ENCODE data around the gene ANKRD30A. TPM values are rescaled to one million over a fixed set of nuclear protein-coding genes. Genes with fewer than 3 reads are reported as not detected.

The ANKRD30A gene
- total RNA-seq, 1 donor from 2014 or later, result not detected

GRCh38 chr10:37206132-37206531, 80.7 kb downstream of the ANKRD30A start:
- Histone ChIP-seq H3K27me3 (no peaks in the 10 kb centered on the region), H3K4me1 (no peaks in the 10 kb centered on the region), H3K27ac (no peak overlapping the region), H3K36me3 (no peaks in the 10 kb centered on the region), H3K4me3 (no peak overlapping the region), H3K9me3 (no peaks in the 10 kb centered on the region)
- TF ChIP-seq POLR2A (IDR thresholded peaks at IDR 0.05), result no peak
- no peak for DNase-seq (ENCODE audit: extremely low spot score in 2 of 2)
- intact Hi-C loops (cut with DNase I), result no loop called here

DNA sequence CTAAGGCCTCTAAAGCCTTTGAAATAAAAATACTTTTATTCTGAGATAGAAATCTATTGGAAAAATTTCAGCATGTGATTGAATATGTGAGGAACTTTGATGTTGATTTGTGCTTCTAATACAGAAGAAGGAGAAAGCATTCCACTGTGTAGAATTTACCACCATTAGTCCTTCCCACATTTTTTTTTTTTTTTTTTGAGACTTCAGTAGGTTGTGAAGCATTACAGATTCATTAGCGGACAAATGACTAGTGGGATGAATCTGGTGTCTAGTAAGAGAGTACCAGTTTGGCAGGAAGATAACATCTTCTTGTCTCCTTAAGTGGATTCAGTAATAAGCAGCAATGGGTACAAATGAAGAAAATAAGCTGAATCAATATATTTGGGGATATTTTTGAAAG, 95.5 kb downstream of the ANKRD30A start:
- TF ChIP-seq, protein P1, sequence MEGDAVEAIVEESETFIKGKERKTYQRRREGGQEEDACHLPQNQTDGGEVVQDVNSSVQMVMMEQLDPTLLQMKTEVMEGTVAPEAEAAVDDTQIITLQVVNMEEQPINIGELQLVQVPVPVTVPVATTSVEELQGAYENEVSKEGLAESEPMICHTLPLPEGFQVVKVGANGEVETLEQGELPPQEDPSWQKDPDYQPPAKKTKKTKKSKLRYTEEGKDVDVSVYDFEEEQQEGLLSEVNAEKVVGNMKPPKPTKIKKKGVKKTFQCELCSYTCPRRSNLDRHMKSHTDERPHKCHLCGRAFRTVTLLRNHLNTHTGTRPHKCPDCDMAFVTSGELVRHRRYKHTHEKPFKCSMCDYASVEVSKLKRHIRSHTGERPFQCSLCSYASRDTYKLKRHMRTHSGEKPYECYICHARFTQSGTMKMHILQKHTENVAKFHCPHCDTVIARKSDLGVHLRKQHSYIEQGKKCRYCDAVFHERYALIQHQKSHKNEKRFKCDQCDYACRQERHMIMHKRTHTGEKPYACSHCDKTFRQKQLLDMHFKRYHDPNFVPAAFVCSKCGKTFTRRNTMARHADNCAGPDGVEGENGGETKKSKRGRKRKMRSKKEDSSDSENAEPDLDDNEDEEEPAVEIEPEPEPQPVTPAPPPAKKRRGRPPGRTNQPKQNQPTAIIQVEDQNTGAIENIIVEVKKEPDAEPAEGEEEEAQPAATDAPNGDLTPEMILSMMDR (IDR thresholded peaks at IDR 0.05), result no peak
- TF ChIP-seq POLR2A (IDR thresholded peaks at IDR 0.05) (no peak), POLR2AphosphoS5 (IDR thresholded peaks at IDR 0.05; ENCODE audit: insufficient read depth in 1 of 2, low read depth in 1 of 2) (no peak)
- Histone ChIP-seq H3K27ac (no peak overlapping the region), H3K27me3 (no peaks in the 10 kb centered on the region), H3K36me3 (no peaks in the 10 kb centered on the region), H3K4me1 (no peaks in the 10 kb centered on the region), H3K4me3 (no peak overlapping the region), H3K9me3 (no peaks in the 10 kb centered on the region)
- intact Hi-C loops (cut with DNase I), result no loop called here
- no peak for DNase-seq (ENCODE audit: extremely low spot score in 2 of 2)

GRCh38 chr10:37222046-37222445, 96.6 kb downstream of the ANKRD30A start:
- H3K27ac ChIP-seq, result no peak overlapping the region
- intact Hi-C loops (cut with DNase I), result no loop called here

GRCh38 chr10:37225163-37225562, 99.8 kb downstream of the ANKRD30A start:
- no peak overlapping the region for H3K27ac ChIP-seq
- DNase-seq (ENCODE audit: extremely low spot score in 2 of 2), result no peak
- H3K36me3 ChIP-seq, result no peaks in the 10 kb centered on the region
- H3K27me3 ChIP-seq, result no peaks in the 10 kb centered on the region
- H3K4me1 ChIP-seq, result no peaks in the 10 kb centered on the region
- intact Hi-C loops (cut with DNase I), result no loop called here
- H3K4me3 ChIP-seq, result no peak overlapping the region
- TF ChIP-seq, protein P1 (IDR thresholded peaks at IDR 0.05), result no peak
- no peak for TF ChIP-seq POLR2AphosphoS5 (IDR thresholded peaks at IDR 0.05; ENCODE audit: insufficient read depth in 1 of 2, low read depth in 1 of 2)
- TF ChIP-seq POLR2A (IDR thresholded peaks at IDR 0.05), result no peak
- H3K9me3 ChIP-seq, result no peaks in the 10 kb centered on the region

More at GRCh38 chr10:37222046-37222445, 96.6 kb downstream of the ANKRD30A start:
- TF ChIP-seq POLR2A (IDR thresholded peaks at IDR 0.05), result no peak
- TF ChIP-seq POLR2AphosphoS5 (IDR thresholded peaks at IDR 0.05; ENCODE audit: insufficient read depth in 1 of 2, low read depth in 1 of 2), result no peak
- TF ChIP-seq, protein P1 (IDR thresholded peaks at IDR 0.05), result no peak
- no peak overlapping the region for H3K4me3 ChIP-seq
- H3K36me3 ChIP-seq, result no peaks in the 10 kb centered on the region
- no peaks in the 10 kb centered on the region for H3K27me3 ChIP-seq
- H3K9me3 ChIP-seq, result no peaks in the 10 kb centered on the region
- no peaks in the 10 kb centered on the region for H3K4me1 ChIP-seq
- no peak for DNase-seq (ENCODE audit: extremely low spot score in 2 of 2)

DNA sequence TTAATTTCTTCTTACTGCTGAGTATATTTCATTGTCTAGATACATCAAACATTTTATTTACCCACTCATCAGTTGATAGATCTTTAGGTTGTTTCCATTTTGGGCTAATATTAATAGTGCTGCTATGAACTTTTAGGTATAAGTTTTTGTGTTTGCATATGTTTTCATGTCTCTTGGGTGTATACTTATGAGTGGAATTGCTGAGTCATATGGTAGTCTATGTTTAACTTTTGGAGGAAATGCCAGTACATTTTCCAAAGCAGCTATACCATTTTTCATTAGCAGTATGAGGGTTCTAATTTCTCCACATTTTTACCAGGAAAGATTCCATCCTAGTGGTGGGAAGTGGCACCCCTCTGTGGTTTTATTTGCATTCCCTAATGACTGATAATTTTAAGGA, 101.1 kb downstream of the ANKRD30A start:
- TF ChIP-seq POLR2AphosphoS5 (IDR thresholded peaks at IDR 0.05; ENCODE audit: insufficient read depth in 1 of 2, low read depth in 1 of 2) (no peak), POLR2A (IDR thresholded peaks at IDR 0.05) (no peak)
- TF ChIP-seq, protein P1 (IDR thresholded peaks at IDR 0.05), result no peak
- Histone ChIP-seq H3K27me3 (no peaks in the 10 kb centered on the region), H3K4me3 (no peak overlapping the region), H3K36me3 (no peaks in the 10 kb centered on the region), H3K27ac (no peak overlapping the region), H3K4me1 (no peaks in the 10 kb centered on the region), H3K9me3 (no peaks in the 10 kb centered on the region)
- no peak for DNase-seq (ENCODE audit: extremely low spot score in 2 of 2)
- intact Hi-C loops (cut with DNase I), result no loop called here

Data from vagina (tissue), 2 donors.